DMS153 treated with DMSO at 0.1 percent for 48 hours (cell line): Measurements from ENCODE around the gene GPR37L1.
A peak's percentile ranks its signal among the peaks of the same experiment; 100 is the strongest.

Experiments used
- DNase-seq: peaks from one replicate; lab custom pipeline; 2025; ENCODE audit not compliant: unreplicated experiment; lab: John Stamatoyannopoulos, UW

GPR37L1 gene

GRCh38 chr1:202154148-202154765 is 31.5 kb downstream of the GPR37L1 start:
- no peak for DNase-seq

GRCh38 chr1:202154766-202155477 is 32.2 kb downstream of the GPR37L1 start:
- no peak for DNase-seq

- DNase-seq = peak; percentile 30
Observed at GRCh38 chr1:202155478-202156021, 32.8 kb downstream of the GPR37L1 start.

- no peak for DNase-seq
Observed at GRCh38 chr1:202156590-202156989, 33.9 kb downstream of the GPR37L1 start.

GRCh38 chr1:202157945-202158344 is 35.2 kb downstream of the GPR37L1 start:
- no peak for DNase-seq

GRCh38 chr1:202158810-202159533 is 36.3 kb downstream of the GPR37L1 start:
- DNase-seq = no peak

- no peak for DNase-seq
Observed at GRCh38 chr1:202159534-202160371, 37.0 kb downstream of the GPR37L1 start.

- no peak for DNase-seq
Observed at GRCh38 chr1:202160377-202160940, 37.7 kb downstream of the GPR37L1 start, which contains the start of gene PTPN7. TSS of gene PTPN7 (minus strand) at chr1:202160602. CDS start at chr1:202159402, 1,200 bp downstream.

GRCh38 chr1:202161151-202162046 is 38.7 kb downstream of the GPR37L1 start:
- DNase-seq = no peak

GRCh38 chr1:202162047-202162417 is 39.3 kb downstream of the GPR37L1 start:
- no peak for DNase-seq

GRCh38 chr1:202162418-202163280 is 39.9 kb downstream of the GPR37L1 start:
- no peak for DNase-seq

GRCh38 chr1:202163281-202164270 is 40.9 kb downstream of the GPR37L1 start:
- DNase-seq = no peak

GRCh38 chr1:202164271-202165037 is 41.7 kb downstream of the GPR37L1 start:
- DNase-seq = no peak

- DNase-seq = no peak
Observed at GRCh38 chr1:202165267-202165941, 42.7 kb downstream of the GPR37L1 start.

GRCh38 chr1:202165942-202166843 is 43.5 kb downstream of the GPR37L1 start:
- DNase-seq = no peak
